ENCODE data around the gene GAB2.

GAB2 gene

GRCh38 chr11:78217650-78218541 is 199.7 kb downstream of the GAB2 start:
- no peak for DNase-seq

- DNase-seq = no peak
These were observed 200.9 kb downstream of the GAB2 start for GRCh38 chr11:78216571-78217287.

- DNase-seq = no peak
These were observed 201.6 kb downstream of the GAB2 start for GRCh38 chr11:78216021-78216420.

GRCh38 chr11:78214331-78215194 is 203.1 kb downstream of the GAB2 start:
- DNase-seq = no peak

GRCh38 chr11:78213526-78214330 is 203.9 kb downstream of the GAB2 start:
- DNase-seq = no peak

GRCh38 chr11:78212586-78213371 is 204.8 kb downstream of the GAB2 start:
- DNase-seq = no peak

- DNase-seq = no peak
These were observed 206.1 kb downstream of the GAB2 start for GRCh38 chr11:78211565-78211964.

GRCh38 chr11:78210000-78210608 is 207.5 kb downstream of the GAB2 start:
- no peak for DNase-seq

- no peak for DNase-seq
These were observed 208.1 kb downstream of the GAB2 start for GRCh38 chr11:78209478-78209877.

GRCh38 chr11:78208257-78209165 is 209.1 kb downstream of the GAB2 start:
- no peak for DNase-seq

GRCh38 chr11:78207532-78208256 is 209.9 kb downstream of the GAB2 start:
- DNase-seq = no peak

- DNase-seq = no peak
These were observed 211.9 kb downstream of the GAB2 start for GRCh38 chr11:78205691-78206090.

GRCh38 chr11:78205256-78205655 is 212.4 kb downstream of the GAB2 start:
- DNase-seq = no peak

GRCh38 chr11:78203184-78203583 is 214.4 kb downstream of the GAB2 start:
- no peak for DNase-seq

- peak; percentile 38 for DNase-seq
These were observed 214.9 kb downstream of the GAB2 start for GRCh38 chr11:78202733-78203167.

GRCh38 chr11:78201096-78201818 is 216.4 kb downstream of the GAB2 start:
- no peak for DNase-seq

GRCh38 chr11:78200553-78200952 is 217.1 kb downstream of the GAB2 start:
- no peak for DNase-seq

GRCh38 chr11:78200061-78200460 is 217.6 kb downstream of the GAB2 start:
- DNase-seq = no peak

Measured in GDM1 (cell line).